ENCODE measurements around the gene PRKRIP1. TPM values are rescaled to one million over a fixed set of nuclear protein-coding genes. Genes with fewer than 3 reads are reported as not detected.

Gene PRKRIP1
- total and polyA plus RNA-seq, 4 donors, result 5.4 to 15.8 (median 7.1) TPM

GRCh38 chr7:102392330-102392729 lies 3.8 kb upstream of the PRKRIP1 start:
- Histone ChIP-seq H3K27me3 (ENCODE audit: control insufficient read depth in 4 of 4, insufficient read depth in 4 of 4, low read length in 3 of 4) (no peaks in the 10 kb centered on the region), H3K9me3 (ENCODE audit: control insufficient read depth in 4 of 4, low read length in 3 of 4) (no peaks in the 10 kb centered on the region), H3K36me3 (ENCODE audit: control insufficient read depth in 4 of 4, insufficient read depth in 3 of 4, low read depth in 1 of 4, low read length in 3 of 4) (peaks cover 0 to 7% (median 3%) of the 10 kb centered on the region in 4 donors), H3K9ac (ENCODE audit: low read depth in 1 of 2, low read length in 2 of 2) (no peak overlapping the region), H3K4me3 (ENCODE audit: low read depth in 1 of 3, low read length in 3 of 3) (no peak overlapping the region), H3K4me1 (ENCODE audit: control insufficient read depth in 4 of 4, insufficient read depth in 4 of 4, low read length in 3 of 4) (peaks cover 0 to 17% (median 14%) of the 10 kb centered on the region in 4 donors), H3K27ac (ENCODE audit: low read depth in 1 of 2, low read length in 2 of 2) (no peak overlapping the region)
- WGBS, result 96% methylated on average over 1 of the region's 1 CpG
- DNase-seq (ENCODE audit: low spot score), result no peak
- TF ChIP-seq FOXA1 (IDR thresholded peaks at IDR 0.05), result no peak
- no peak for TF ChIP-seq MAX (IDR thresholded peaks at IDR 0.05)
- TF ChIP-seq RXRA (IDR thresholded peaks at IDR 0.05), result no peak
- TF ChIP-seq RAD21 (IDR thresholded peaks at IDR 0.05), result no peak
- TF ChIP-seq TAF1 (conservative IDR thresholded peaks at IDR 0.05), result no peak
- TF ChIP-seq ATF3 (IDR thresholded peaks at IDR 0.05), result no peak
- TF ChIP-seq HNF4G (IDR thresholded peaks at IDR 0.05), result no peak

- no peaks in the 10 kb centered on the region for H3K27me3 ChIP-seq (ENCODE audit: control insufficient read depth in 4 of 4, insufficient read depth in 4 of 4, low read length in 3 of 4)
- no peak for DNase-seq (ENCODE audit: low spot score)
- TF ChIP-seq TAF1 (conservative IDR thresholded peaks at IDR 0.05), result no peak
- TF ChIP-seq RAD21 (IDR thresholded peaks at IDR 0.05), result no peak
- TF ChIP-seq JUND (IDR thresholded peaks at IDR 0.05), result no peak
- no peak for TF ChIP-seq FOXA2 (IDR thresholded peaks at IDR 0.05)
- no peak for TF ChIP-seq YY1 (IDR thresholded peaks at IDR 0.05)
- TF ChIP-seq NR2F2 (IDR thresholded peaks at IDR 0.05), result no peak
- TF ChIP-seq MAX (IDR thresholded peaks at IDR 0.05), result no peak
- no peak for TF ChIP-seq HNF4G (IDR thresholded peaks at IDR 0.05)
- TF ChIP-seq RXRA (IDR thresholded peaks at IDR 0.05), result no peak
- no peak for TF ChIP-seq GABPA (IDR thresholded peaks at IDR 0.05 in 1 of 2, conservative IDR thresholded peaks at IDR 0.05 in 1 of 2)
- no peak for TF ChIP-seq REST (IDR thresholded peaks at IDR 0.05)
- TF ChIP-seq ATF3 (IDR thresholded peaks at IDR 0.05), result no peak
- TF ChIP-seq HNF4A (conservative IDR thresholded peaks at IDR 0.05), result no peak
- no peak for TF ChIP-seq CTCF (IDR thresholded peaks at IDR 0.05; ENCODE audit: low read depth, low read length, missing input control)
- no peak for TF ChIP-seq EGR1 (IDR thresholded peaks at IDR 0.05; ENCODE audit: low read depth in 2 of 2)
- TF ChIP-seq FOXA1 (IDR thresholded peaks at IDR 0.05), result no peak
- no peak for TF ChIP-seq ZBTB33 (IDR thresholded peaks at IDR 0.05)
- TF ChIP-seq SP1 (IDR thresholded peaks at IDR 0.05), result no peak
- no peaks in the 10 kb centered on the region for H3K9me3 ChIP-seq (ENCODE audit: control insufficient read depth in 4 of 4, low read length in 3 of 4)
- H3K4me1 ChIP-seq (ENCODE audit: control insufficient read depth in 4 of 4, insufficient read depth in 4 of 4, low read length in 3 of 4), result peaks cover 0 to 19% (median 16%) of the 10 kb centered on the region in 4 donors
- WGBS, result 90% methylated on average over 9 of the region's 9 CpGs
- H3K4me3 ChIP-seq (ENCODE audit: low read depth in 1 of 3, low read length in 3 of 3), result no peak overlapping the region
- no peak overlapping the region for H3K27ac ChIP-seq (ENCODE audit: low read depth in 1 of 2, low read length in 2 of 2)
- peaks cover 0 to 7% (median 3%) of the 10 kb centered on the region in 4 donors for H3K36me3 ChIP-seq (ENCODE audit: control insufficient read depth in 4 of 4, insufficient read depth in 3 of 4, low read depth in 1 of 4, low read length in 3 of 4)
- no peak overlapping the region for H3K9ac ChIP-seq (ENCODE audit: low read depth in 1 of 2, low read length in 2 of 2)
Measured at GRCh38 chr7:102393467-102393866, 2.7 kb upstream of the PRKRIP1 start.

Measured in liver (tissue), 9 donors.